OCI-LY1 (cell line): ENCODE data around the gene NUP88.
"Not testable (repeated sequence)": the region's sequence is repeated elsewhere in the genome, so short reads cannot be mapped to it uniquely, and the experiment has no call there.

Experiments used
- H2AFZ ChIP-seq: fragments of 200-600 bp; sonication (generic), shearing (Covaris generic); 2 replicates; pipeline ENCODE4 v1.6.0; 2014; ENCODE audit warnings: antibody characterized with exemption, mild to moderate bottlenecking, low read length
- H3F3A ChIP-seq: fragments of 200-600 bp; sonication (generic), shearing (Covaris generic); 2 replicates; pipeline ENCODE4 v1.6.0; 2014; ENCODE audit warnings: mild to moderate bottlenecking, antibody characterized with exemption, low read length, moderate library complexity; ENCODE audit not compliant: insufficient read depth
- H3K27ac ChIP-seq: fragments of 200-600 bp; sonication (generic); 2 replicates; pipeline ENCODE4 v1.5.1; 2014; ENCODE audit warnings: low read length, mixed run types, mild to moderate bottlenecking, low read depth; ENCODE audit not compliant: poor library complexity, severe bottlenecking
- H3K27me3 ChIP-seq: fragments of 200-600 bp; sonication (generic); 2 replicates; pipeline ENCODE4 v1.6.0; 2014; ENCODE audit warnings: antibody characterized with exemption, mild to moderate bottlenecking, low read length, moderate library complexity; ENCODE audit not compliant: insufficient read depth
- H3K36me3 ChIP-seq: fragments of 200-600 bp; sonication (generic); 2 replicates; pipeline ENCODE4 v1.6.1; 2014; ENCODE audit warnings: mild to moderate bottlenecking, antibody characterized with exemption, low read length, moderate library complexity, mixed read lengths; ENCODE audit not compliant: insufficient read depth
- H3K4me1 ChIP-seq: fragments of 200-600 bp; sonication (generic); 2 replicates; pipeline ENCODE4 v1.5.1; 2014; ENCODE audit warnings: mild to moderate bottlenecking, low read length, moderate library complexity; ENCODE audit not compliant: insufficient read depth, severe bottlenecking
- H3K4me2 ChIP-seq: fragments of 200-600 bp; sonication (generic), shearing (Covaris generic); 2 replicates; pipeline ENCODE4 v1.6.1; 2014; ENCODE audit warnings: low read length
- H3K4me3 ChIP-seq: fragments of 200-600 bp; sonication (generic); 2 replicates; pipeline ENCODE4 v1.5.1; 2014; ENCODE audit warnings: low read length, low read depth, mild to moderate bottlenecking, mixed read lengths; ENCODE audit not compliant: poor library complexity, severe bottlenecking
- H3K79me2 ChIP-seq: fragments of 200-600 bp; shearing (Covaris generic); 2 replicates; pipeline ENCODE4 v1.6.1; 2016; ENCODE audit warnings: mixed run types, low read length, mixed read lengths; ENCODE audit not compliant: insufficient read depth
- H3K9ac ChIP-seq: fragments of 200-600 bp; sonication (generic), shearing (Covaris generic); 2 replicates; pipeline ENCODE4 v1.6.1; 2014; ENCODE audit warnings: mild to moderate bottlenecking, low read length, mixed read lengths
- H3K9me2 ChIP-seq: fragments of 200-600 bp; sonication (generic), shearing (Covaris generic); 2 replicates; pipeline ENCODE4 v1.6.1; 2014; ENCODE audit warnings: low read depth, mild to moderate bottlenecking, low read length, mixed read lengths
- H3K9me3 ChIP-seq: fragments of 200-600 bp; shearing (Covaris generic); 2 replicates; pipeline ENCODE4 v1.6.1; 2014; ENCODE audit warnings: low read length, mixed read lengths
- H4K20me1 ChIP-seq: fragments of 200-600 bp; sonication (generic), shearing (Covaris generic); 2 replicates; pipeline ENCODE4 v1.6.0; 2016; ENCODE audit warnings: mild to moderate bottlenecking, low read length; ENCODE audit not compliant: insufficient read depth
- CTCF ChIP-seq: fragments of 200-600 bp; sonication (generic), shearing (Covaris generic); IDR thresholded peaks from 2 replicates; pipeline ENCODE4 v1.5.1; 2017; ENCODE audit warnings: mild to moderate bottlenecking, antibody characterized with exemption, low read length, moderate library complexity, mixed read lengths
- EZH2 ChIP-seq: fragments of 200-600 bp; sonication (generic), shearing (Covaris generic); IDR thresholded peaks from 2 replicates; pipeline ENCODE4 v1.8.0; 2017; ENCODE audit warnings: borderline replicate concordance, mixed run types, mild to moderate bottlenecking, antibody characterized with exemption, low read length, moderate library complexity, mixed read lengths

NUP88 gene

GRCh38 chr17:5434984-5435383, 15.5 kb upstream of the NUP88 start:
- Histone ChIP-seq H3K4me3 (no peak overlapping the region), H3K9me2 (no peaks in the 10 kb centered on the region), H3K27me3 (no peaks in the 10 kb centered on the region), H3K4me1 (peaks cover 27% of the 10 kb centered on the region), H3K4me2 (no peak overlapping the region), H2AFZ (no peak overlapping the region), H3F3A (peaks cover 3% of the 10 kb centered on the region; the same call in 1 of the 2 replicates), H3K9me3 (no peaks in the 10 kb centered on the region), H3K27ac (no peak overlapping the region), H3K36me3 (peaks cover 78% of the 10 kb centered on the region), H3K79me2 (peaks cover 20% of the 10 kb centered on the region), H4K20me1 (no peaks in the 10 kb centered on the region), H3K9ac (no peak overlapping the region)
- no peak for TF ChIP-seq CTCF
- no peak for TF ChIP-seq EZH2

GRCh38 chr17:5431949-5432556, 12.6 kb upstream of the NUP88 start:
- H3K9me2 ChIP-seq: no peaks in the 10 kb centered on the region

GRCh38 chr17:5431234-5431633, 11.8 kb upstream of the NUP88 start:
- not testable (repeated sequence) for H3K4me1 ChIP-seq, H3K4me3 ChIP-seq, H3K27ac ChIP-seq, H3K9ac ChIP-seq, H3K9me3 ChIP-seq, H3K27me3 ChIP-seq, H3K79me2 ChIP-seq, H3K9me2 ChIP-seq, H3K4me2 ChIP-seq, H2AFZ ChIP-seq, H3F3A ChIP-seq, H4K20me1 ChIP-seq
- H3K36me3 ChIP-seq: peaks cover 92% of the 10 kb centered on the region

More at GRCh38 chr17:5431949-5432556, 12.6 kb upstream of the NUP88 start:
- Histone ChIP-seq H3K4me1 (peaks cover 10% of the 10 kb centered on the region), H4K20me1 (no peaks in the 10 kb centered on the region), H3F3A (peaks cover 3% of the 10 kb centered on the region; the same call in 1 of the 2 replicates), H3K9me3 (no peaks in the 10 kb centered on the region), H3K27me3 (no peaks in the 10 kb centered on the region), H3K36me3 (peaks cover 92% of the 10 kb centered on the region), H3K79me2 (peaks cover 3% of the 10 kb centered on the region), H3K27ac (no peak overlapping the region), H2AFZ (no peak overlapping the region), H3K4me2 (no peak overlapping the region), H3K4me3 (no peak overlapping the region), H3K9ac (no peak overlapping the region)
- no peak for TF ChIP-seq EZH2

- H3K27ac ChIP-seq: no peak overlapping the region
- peaks cover 95% of the 10 kb centered on the region for H3K36me3 ChIP-seq
- no peak overlapping the region for H3K4me3 ChIP-seq
- no peaks in the 10 kb centered on the region for H3K79me2 ChIP-seq
- no peak overlapping the region for H3K9ac ChIP-seq
- H3K4me2 ChIP-seq: no peak overlapping the region
- no peaks in the 10 kb centered on the region for H4K20me1 ChIP-seq
- peaks cover 3% of the 10 kb centered on the region; the same call in 1 of the 2 replicates for H3F3A ChIP-seq
- no peaks in the 10 kb centered on the region for H3K27me3 ChIP-seq
- H2AFZ ChIP-seq: no peak overlapping the region
- H3K4me1 ChIP-seq: no peaks in the 10 kb centered on the region
- TF ChIP-seq EZH2 (no peak), CTCF (no peak)
- H3K9me2 ChIP-seq: no peaks in the 10 kb centered on the region
- H3K9me3 ChIP-seq: no peaks in the 10 kb centered on the region
Measured at GRCh38 chr17:5430413-5430999, 11.0 kb upstream of the NUP88 start.
